NCI-H2171 treated with DMSO at 0.1 percent for 48 hours (cell line): ENCODE results near the gene CHMP3.
"Not testable (repeated sequence)": the region's sequence is repeated elsewhere in the genome, so short reads cannot be mapped to it uniquely, and the experiment has no call there.

Experiments used
- DNase-seq: peaks from one replicate; lab custom pipeline; 2025; lab: John Stamatoyannopoulos, UW

The CHMP3 gene

DNA sequence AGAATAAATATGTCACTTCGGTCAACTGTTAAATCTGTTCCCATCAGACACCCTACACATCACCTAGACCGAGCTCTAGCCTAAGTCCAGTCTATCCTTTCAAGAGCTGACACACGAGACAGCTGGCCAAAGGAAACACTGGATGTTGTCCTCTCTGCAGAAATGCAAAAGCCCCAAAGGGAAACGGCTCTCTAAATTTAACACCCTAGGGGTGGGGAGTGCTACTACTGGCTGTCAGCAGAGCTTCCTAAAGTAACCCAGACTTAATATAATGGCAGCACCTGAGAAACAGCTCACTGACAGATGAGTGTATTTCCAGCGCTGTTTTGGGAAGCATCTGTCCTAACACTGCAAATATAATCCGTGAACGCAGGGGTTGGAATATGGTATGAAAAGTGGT, 55.6 kb downstream of the CHMP3 start:
- DNase-seq, result no peak

DNA sequence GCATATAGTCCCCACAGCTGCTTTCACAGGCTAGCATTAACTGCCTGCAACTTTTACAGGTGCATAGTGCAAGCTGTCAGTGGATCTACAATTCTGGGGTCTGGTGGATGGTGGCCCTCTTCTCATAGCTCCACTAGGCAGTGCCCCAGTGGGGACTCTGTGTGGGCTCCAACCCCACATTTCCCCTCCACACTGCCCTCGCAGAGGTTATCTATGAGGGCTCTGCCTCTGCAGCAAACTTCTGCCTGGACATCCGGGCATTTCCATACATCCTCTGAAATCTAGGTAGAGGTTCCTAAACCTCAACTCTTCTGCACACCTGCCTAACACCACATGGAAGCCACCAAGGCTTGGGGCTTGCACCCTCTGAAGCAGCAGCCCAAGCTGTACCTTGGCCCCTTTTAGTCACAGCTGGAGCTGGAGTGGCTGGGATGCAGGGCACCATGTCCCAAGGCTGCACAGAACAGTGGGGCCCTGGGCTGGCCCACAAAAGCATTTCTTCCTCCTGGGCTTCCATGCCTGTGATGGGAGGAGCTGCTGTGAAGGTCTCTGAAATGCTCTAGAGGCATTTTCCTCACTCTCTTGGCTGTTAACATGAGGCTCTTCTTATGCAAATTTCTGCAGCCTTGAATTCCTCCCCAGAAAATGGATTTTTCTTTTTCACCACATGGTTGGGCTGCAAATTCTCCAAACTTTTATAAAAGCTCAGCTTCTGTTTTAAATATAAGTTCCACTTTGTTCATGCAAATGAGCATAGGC, 62.7 kb downstream of the CHMP3 start:
- DNase-seq, result no peak

DNA sequence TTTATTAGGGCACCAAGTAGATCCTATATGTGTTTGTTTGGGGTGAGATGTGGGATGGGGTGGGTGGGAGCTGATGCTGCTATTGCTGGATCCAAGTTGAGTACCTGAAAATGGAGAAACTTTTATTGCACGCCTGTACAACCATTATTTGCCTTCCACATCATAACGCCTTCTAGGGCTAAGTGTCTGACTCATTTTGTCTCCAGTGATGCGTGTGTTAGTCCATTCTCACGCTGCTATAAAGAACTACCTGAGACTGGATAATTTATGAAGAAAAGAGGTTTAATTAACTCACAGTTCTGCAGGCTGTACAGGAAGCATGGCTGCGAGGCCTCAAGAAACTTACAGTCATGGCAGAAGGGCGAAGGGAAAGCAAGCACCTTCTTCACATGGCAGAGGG, 63.9 kb downstream of the CHMP3 start:
- no peak for DNase-seq

DNA sequence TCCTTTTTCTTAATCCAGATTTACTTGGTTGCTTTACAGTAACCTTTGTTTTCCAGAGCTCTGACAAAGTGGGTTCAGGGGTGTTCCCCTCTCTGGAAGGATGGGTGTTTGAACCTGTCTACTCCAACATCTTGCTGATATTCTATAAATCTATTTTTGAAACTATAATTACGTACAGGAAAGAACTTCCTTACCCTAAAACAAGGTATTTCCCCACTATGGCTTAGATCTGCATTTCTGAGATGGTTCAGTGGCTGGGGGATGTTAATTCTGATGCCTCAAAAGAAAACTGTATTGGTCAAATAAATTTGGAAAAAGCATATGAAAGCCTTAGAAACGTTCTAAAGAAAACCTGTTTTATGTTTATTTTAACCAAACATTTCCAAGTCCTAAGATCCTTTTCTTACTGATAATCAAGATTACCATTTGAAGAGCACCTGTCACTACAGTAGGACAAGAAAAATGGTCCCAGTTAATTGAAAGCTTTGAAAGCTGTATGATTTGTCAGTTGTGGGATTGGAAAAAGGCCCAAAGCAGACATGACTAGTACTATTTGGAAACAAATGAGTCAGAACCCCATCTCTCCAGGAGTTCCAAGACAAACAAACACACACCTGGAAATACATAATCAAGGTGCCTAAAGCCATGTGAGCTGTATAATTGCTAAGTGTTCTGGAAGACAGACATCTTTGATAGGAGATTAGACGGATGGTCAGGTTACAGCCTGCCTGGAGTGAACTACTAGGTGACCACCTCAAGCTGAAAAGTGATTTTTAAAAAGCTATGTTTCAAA, 64.6 kb downstream of the CHMP3 start:
- DNase-seq, result no peak

DNA sequence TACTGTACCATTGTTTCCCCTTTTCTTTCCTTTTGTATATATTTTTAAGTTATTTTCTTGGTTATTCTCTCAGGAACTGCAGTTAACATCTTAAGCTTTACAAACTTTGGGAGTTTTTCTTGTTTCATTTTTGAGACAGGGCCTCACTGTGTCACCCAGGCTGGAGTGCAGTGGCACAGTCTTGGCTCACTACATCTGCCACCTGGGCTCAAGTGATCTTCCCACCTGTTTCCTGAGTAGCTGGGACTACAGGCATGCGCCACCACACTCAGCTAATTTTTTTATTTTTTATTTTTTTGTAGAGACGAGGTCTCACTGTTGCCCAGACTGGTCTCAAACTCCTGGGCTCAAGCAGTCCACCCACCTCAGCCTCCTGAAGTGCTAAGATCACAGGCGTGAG, 66.9 kb downstream of the CHMP3 start:
- DNase-seq, result not testable (repeated sequence)

DNA sequence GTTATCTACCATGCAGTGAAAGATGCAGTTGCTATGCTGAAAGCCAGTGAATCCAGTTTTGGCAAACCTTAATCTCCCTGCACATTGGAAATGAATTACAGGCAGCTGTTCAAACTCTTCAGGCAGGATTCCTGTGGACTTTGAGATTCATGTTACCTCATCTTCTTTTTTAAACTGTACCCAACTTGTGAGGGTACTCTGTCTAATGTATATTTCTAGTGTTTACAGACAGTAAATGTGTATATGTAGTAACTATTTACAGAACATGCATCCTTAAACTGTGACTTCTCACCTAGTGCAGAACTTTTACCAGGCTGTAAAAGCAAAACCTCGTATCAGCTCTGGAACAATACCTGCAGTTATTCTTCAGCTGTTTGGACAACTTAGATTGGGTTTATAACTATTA, 71.2 kb downstream of the CHMP3 start:
- DNase-seq, result no peak

DNA sequence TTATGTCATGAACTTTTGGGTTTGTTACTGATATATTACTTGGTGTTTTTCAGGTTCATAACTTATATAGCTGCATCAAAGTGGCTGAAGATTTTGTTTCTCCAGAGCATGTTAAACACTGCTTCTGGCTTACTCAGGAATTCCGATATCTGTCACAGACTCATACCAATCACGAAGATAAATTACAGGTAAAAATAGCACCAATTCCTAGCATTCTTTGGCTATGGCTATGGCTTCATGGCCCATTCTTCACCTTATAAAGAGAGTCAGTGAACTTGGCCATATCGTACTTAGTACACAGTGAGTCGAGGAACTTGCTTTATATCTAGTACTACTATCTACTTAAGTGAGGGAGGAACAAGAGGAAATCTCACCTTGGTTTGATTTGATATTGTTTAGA, 72.2 kb downstream of the CHMP3 start:
- no peak for DNase-seq

DNA sequence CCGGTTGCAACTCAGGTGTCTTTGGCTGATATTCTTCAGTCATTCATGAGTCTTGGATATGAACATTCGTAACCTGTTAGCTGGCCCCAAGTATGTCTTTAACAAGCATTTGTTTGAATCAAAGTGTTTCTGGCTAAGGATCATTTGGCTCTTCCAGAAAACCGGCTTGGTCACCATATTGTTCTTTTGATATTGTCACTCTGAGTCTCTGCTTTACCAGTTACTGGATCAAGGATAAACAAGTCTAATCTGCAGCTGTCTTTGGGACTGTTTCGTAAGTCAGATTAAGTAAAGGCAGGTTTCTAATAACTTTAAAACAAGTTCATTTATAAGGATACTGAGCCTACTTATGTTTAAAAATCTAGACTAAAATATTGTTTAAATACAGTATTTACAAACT, 73.0 kb downstream of the CHMP3 start:
- DNase-seq, result no peak

DNA sequence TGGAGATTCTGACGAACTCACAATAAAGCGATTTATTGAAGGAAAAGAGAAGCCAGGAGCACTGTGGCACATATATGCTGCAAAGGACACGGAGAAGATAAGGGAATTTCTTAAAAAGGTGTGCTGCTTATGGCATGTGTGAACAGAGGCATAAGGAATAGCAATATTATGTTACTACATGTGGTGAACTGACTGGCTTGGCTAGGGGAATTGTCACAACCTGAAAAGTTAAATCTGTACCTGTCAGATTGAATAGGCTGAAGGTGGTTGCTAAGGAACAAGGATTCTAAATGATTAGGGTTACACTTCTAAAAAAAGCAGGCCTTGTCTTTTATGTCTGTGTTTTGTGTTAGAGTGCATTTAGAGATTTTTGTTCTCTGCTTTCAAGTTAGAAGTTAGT, 73.7 kb downstream of the CHMP3 start:
- DNase-seq, result no peak

DNA sequence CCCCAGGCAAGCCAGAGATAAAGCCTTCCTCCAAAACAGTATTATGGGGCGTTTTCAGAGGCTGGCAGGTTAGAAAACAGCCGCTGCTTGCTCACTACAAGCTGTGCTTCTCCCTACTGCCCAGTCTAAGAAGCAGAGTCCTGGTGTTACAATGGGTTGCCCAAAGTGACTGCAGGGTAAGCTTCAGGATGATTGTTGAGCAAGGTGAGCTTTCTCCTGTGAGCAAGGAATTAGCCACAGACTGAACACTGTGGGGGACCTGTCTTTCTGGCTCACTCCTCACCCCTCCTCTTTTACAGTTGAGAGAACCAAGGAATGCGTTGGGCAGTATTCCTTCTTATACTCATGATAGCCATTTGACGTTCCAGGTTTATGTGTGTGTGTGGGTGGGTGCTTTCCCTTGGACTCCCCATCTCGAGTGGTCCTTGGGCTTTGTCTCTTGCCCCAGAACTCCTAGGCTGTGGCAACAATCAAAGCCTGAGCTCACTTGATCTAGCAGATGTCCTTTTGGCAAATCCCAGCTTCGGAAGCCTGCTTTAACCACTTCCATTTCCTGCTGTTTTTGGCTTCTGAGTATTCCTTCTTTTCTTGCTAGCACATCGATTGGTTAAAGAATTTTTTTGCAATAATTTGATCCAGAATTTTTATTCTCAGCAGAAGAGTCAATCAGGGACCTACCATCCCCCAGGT, 74.5 kb downstream of the CHMP3 start:
- no peak for DNase-seq

DNA sequence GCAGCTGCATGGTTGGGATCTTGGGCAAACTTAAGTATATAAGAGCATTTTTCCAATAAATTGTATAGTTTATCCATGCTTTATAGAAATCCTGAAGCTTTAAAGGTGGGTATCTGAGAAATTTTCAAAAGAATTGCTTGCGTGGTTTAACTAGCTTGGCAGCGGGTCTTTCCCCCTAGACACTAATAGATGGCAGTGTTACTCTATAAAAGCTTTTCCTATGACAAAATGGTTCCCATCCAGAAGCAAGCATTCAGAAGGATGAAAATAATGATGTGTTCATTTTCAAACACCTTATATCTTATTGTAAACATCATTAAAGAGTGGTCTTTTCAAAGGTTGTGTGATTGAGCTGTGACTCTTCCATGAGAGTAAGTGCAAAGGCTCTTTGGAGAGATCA, 76.2 kb downstream of the CHMP3 start:
- no peak for DNase-seq

DNA sequence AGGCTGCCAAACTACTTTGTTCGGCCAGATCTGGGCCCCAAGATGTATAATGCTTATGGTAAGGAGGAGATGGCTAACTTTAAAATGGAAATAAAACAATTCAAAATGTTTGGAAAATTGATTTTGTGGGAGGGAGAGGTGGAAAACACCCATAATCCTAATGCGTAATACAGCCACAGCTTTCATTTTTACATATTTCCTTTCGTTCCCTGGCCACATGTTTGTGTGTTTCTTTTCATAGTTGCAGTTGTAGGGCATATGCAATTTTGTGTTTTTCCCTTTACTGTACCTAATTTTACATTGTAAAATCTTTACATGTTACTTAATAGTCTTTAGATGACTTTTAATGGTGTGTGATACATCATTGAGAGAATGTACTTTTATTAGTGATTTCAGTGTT, 77.4 kb downstream of the CHMP3 start:
- no peak for DNase-seq

DNA sequence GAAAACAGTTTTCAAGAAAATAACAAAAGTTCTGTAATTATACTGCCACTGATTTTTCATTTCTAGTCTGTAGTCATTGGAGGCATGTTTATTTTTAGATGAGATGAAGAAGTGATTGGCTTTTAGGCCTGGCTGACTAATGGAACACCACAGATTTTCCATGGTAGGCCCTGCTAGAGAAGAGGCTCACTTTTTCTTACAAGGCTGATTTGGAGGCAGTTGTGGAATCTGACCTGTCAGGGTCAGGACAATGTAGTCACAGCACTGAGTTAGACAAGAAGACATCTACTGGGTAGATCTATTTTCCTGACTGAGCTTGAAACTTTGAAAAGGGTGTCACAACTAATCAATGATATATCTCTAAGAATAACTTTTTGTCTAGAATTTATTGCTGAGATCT, 78.1 kb downstream of the CHMP3 start:
- no peak for DNase-seq

DNA sequence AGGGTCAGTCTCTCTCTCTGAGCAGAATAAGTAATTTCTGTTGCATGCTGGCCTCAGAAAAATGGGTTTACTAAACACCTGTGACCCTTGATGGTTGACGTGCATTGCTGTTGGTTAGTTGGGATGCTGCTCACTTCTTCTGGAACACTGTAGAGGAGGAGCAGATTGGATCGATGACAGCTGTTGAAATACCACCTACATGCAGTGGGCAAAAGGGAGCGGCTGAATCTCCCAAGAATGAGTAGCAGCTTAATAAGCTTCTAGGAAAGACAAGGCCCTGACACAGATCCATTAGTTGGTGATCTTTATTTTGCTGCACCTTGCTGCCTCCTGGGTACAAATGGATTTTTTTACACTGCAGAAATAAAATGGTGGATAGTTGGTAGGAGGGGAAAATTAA, 78.9 kb downstream of the CHMP3 start:
- no peak for DNase-seq

DNA sequence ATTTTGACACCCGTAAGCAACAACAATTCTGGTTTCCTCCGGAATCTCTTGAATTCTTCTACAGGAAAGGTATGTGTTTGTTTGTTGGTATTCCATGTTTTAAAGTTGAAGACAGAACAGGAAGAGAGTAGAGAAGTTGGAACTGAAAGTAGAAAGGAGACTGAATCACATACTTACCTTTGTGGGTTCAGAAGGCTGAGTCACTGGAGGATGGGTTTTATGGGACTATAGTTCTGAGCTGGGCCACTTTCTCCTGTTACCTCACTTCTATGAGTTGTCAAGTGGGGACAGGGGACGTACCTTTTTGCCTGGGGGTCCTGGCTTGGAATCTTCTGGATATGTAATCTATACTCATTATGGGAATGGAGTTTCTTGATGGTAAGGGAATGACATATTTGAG, 81.2 kb downstream of the CHMP3 start:
- no peak for DNase-seq

DNA sequence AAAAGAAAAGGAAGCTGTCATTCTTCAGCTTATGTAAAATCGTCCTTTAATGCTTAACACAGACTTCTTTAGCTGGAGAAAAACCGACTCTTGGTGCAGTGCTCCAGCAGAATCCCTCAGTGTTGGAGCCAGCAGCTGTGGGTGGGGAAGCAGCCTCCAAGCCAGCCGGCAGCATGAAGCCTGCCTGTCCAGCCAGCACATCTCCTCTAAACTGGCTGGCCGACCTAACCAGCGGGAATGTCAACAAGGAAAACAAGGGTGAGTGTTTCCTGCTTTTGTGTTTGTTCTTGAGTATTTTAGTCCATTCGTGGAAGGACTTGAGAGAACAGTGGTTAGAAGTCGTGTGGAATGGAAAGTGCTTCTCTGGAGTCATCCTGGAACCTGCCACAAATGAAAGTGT, 83.1 kb downstream of the CHMP3 start:
- DNase-seq, result no peak

DNA sequence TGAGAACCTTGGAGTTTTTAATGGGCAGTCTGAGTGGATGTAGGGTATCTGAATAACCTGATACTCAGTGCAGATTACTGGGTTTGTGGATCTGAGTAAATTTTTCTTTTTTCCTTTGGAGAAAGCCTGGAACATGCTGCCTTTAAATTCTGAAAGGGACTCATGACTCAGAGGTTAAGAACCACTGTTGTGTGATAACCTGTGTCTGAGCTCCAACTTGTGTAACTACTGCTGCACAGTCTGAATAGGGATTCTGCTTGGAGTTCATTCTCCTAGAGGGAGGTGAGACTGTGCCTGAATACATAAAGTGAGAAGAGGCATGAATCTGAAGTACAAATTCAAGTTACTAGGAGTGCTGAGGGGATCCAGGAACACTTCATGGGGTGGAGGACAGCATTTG, 85.9 kb downstream of the CHMP3 start:
- no peak for DNase-seq

DNA sequence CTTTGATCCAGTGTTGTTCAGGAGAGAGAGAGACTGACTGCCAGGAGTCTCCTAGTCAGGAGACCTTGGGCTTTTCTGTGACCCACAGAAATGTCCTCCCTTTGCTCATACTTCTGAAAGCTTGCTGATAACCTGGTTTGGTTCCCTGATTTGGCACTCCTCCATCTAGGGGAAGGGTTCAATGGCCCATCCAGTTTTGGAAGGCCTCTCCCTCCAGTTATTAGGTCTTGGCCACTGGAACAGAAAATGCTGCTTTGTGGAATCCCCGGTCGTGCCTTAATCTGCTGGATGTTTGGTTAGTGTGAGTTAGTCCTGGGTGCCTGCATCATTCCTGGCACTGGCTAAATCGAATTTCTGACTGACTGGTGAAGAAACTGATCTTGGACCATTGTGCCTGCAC, 86.3 kb downstream of the CHMP3 start:
- DNase-seq, result no peak

DNA sequence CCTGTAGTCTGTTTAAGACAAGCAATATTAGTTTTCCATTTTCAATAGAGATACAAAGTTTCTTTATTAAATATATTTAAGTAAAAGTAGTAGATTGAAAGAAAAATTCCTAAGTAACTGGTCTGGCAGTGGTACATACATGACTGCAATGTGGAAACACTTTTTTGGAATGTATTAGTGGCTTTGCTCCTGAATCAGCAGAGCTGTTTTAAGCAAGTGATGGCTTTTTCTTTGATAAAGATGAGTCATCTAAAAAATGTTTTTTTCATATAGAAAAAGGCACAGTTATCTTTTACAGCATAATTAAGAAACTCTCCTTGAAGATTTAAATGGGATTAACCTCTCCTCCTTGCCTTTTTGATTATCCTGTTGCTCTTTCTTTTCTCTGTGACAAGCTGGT, 87.2 kb downstream of the CHMP3 start:
- no peak for DNase-seq

DNA sequence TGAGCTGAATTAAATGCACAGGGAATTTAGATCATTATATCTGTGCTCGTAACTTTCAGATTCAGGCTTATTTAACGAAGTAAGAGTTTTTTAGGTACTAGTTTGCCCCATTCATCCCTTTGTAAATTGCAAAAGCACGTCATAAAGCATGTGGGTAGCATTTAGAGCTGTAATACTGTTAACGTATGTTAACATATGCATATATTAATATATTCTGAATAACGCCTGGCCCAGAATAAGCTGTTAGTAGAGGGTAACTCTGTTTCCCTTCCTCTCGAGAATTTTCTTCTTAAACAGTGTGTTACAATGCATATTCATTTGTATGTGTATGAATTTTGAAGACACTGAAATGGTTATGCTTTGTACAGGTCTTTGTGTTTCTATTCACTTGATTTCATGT, 91.6 kb downstream of the CHMP3 start:
- DNase-seq, result no peak

DNA sequence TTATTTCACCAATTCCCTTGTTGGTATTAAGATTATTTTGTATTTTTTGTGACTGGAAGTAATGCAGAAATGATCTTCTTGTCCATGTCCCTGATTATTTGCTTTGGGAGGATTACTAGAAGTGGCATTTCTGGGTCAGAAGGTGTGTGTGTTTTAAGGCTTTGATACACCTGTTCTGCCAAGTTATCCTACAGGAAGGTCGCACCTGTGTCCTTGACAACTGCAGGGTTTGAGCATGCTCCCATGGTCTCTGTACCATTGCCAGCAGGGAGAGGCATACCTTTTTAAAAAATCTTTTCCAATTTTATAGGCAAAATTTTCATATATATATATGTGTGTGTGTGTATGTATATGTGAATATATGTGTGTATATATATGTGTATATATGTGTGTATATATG, 92.4 kb downstream of the CHMP3 start:
- DNase-seq, result no peak

DNA sequence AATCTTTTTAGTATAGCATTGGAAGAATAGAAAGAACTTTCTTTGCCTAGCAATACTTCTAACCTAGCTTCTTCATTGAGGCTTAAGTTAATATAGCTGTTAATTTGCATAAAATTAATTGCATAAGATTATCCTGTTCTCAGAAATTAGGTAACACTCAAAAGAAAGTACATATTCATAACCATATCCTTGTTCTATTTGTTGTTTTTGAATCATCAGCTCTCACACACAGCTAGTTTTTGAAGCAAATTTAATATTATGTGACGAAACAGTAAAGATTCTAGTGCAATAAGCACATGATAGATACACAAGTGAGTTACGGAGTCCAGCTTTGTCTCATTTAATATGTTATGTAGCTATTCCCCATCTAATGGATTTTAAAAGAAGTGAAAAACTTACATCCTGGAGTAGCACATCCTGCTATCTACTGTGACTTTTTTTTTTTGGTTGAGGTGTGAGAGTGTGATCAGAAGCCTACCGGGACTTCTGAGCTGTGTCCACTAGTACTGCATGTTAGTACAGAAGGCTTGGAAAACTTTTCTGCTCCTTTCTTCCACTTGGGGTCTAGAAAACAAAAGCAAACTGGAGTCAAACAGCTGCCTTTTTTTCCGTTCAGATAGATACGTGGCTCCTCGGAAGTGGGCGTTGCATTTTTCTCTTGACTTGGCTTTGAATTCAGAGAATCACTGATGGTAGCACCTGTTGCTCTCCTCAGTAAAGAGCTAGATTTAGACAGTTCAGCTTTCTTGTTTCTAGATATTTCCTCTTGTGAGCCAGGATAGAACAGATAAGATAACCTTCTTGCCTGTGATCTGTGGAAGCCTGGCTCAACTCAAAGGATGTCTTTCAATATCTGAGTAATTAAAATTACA, 94.8 kb downstream of the CHMP3 start:
- DNase-seq, result no peak
